ENCODE measurements around the gene BCOR.

DNA sequence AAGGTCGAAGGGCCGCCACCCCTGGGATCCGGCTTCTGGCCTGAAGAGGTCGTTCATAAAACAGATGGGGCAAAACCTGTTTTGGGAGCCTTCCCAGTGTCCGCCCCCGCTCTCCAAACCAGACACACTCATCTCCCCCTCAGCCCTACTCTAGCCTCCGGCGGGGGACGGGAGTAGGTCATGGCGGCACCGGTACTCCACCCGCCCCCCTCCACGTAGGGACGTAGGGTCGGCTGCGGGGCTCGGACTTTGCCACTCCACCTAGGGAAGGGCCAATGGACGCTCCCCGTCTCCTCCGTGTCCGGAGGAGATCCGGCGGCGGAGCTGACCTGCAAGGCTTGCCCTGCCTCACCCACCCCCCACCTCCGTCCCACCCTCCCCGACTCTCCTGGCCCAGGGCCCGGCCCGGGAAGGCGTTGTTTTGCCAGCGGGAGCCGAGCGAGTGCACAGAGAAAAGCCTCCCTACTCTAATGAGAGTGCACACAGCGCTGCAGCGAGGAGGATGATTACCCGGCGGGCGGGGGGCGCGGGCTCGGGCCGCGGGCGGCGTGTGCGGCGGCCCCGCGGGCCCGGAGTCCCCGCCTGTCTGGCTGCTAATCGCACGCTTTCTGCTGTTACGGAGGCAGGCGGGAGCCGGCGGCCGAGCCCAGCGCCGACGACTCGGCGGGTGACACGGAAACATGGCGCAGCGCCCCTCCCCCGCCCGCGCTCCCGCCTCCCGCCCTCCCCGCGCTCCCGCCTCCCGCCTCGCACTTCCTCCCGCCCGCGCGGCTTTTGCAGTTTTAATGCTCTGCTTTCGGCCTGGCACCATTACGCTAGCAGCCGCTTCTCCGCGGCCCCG, 8.3 kb upstream of the BCOR start:
- TF ChIP-seq, protein P1, sequence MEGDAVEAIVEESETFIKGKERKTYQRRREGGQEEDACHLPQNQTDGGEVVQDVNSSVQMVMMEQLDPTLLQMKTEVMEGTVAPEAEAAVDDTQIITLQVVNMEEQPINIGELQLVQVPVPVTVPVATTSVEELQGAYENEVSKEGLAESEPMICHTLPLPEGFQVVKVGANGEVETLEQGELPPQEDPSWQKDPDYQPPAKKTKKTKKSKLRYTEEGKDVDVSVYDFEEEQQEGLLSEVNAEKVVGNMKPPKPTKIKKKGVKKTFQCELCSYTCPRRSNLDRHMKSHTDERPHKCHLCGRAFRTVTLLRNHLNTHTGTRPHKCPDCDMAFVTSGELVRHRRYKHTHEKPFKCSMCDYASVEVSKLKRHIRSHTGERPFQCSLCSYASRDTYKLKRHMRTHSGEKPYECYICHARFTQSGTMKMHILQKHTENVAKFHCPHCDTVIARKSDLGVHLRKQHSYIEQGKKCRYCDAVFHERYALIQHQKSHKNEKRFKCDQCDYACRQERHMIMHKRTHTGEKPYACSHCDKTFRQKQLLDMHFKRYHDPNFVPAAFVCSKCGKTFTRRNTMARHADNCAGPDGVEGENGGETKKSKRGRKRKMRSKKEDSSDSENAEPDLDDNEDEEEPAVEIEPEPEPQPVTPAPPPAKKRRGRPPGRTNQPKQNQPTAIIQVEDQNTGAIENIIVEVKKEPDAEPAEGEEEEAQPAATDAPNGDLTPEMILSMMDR (conservative IDR thresholded peaks at IDR 0.05; ENCODE audit: low read depth, low read length) = no peak
- no peak for TF ChIP-seq EZH2phosphoT487 (IDR thresholded peaks at IDR 0.05; ENCODE audit: borderline replicate concordance, low read length)
- no peak for TF ChIP-seq EZH2 (IDR thresholded peaks at IDR 0.05; ENCODE audit: low read length, unreplicated experiment)
